CD4-positive, alpha-beta memory T cell (primary cell): Measurements from ENCODE around the gene DR1. TPM values are rescaled to one million over a fixed set of nuclear protein-coding genes. Genes with fewer than 3 reads are reported as not detected.

Experiments
- CTCF ChIA-PET: fragments of 350-600 bp; sonication (Branson Sonifier 250); formaldehyde crosslinking; loops from one replicate; lab custom pipeline; 2021; ENCODE audit warnings: inconsistent platforms; ENCODE audit not compliant: partially characterized antibody; lab: Charles Lee
- POLR2A ChIA-PET: fragments of 350-600 bp; sonication (Branson Sonifier 250); formaldehyde crosslinking; loops from one replicate; lab custom pipeline; 2021; ENCODE audit not compliant: partially characterized antibody; lab: Charles Lee
- DNase-seq, 5 donors: peaks; one replicate each; pipeline versions ENCODE4 v3.0.0 to v3.0.0-alpha.2; 2020 to 2022; ENCODE audit warnings: mixed read lengths in 1 of 5
- H3K27ac ChIP-seq: one replicate; pipeline ENCODE4 v1.7.0; 2013; ENCODE audit warnings: low read depth, low read length
- H3K27me3 ChIP-seq: 2 replicates; pipeline ENCODE4 v1.7.0; 2013; ENCODE audit warnings: mild to moderate bottlenecking, low read length, moderate library complexity; ENCODE audit not compliant: insufficient read depth
- H3K36me3 ChIP-seq: 2 replicates; pipeline ENCODE4 v1.7.0; 2013; ENCODE audit warnings: mild to moderate bottlenecking, low read length, moderate library complexity; ENCODE audit not compliant: insufficient read depth
- H3K4me1 ChIP-seq: 2 replicates; pipeline ENCODE4 v1.7.0; 2013; ENCODE audit warnings: mild to moderate bottlenecking, low read length, moderate library complexity; ENCODE audit not compliant: insufficient read depth
- H3K4me3 ChIP-seq, 2 donors: one replicate each; pipeline ENCODE4 v1.7.0; 2013; ENCODE audit warnings: low read length in 2 of 2, mild to moderate bottlenecking in 1 of 2
- H3K9me3 ChIP-seq, 2 donors: one replicate each; pipeline ENCODE4 v1.7.0; 2013; ENCODE audit warnings: low read length in 2 of 2, control low read depth in 1 of 2; ENCODE audit not compliant: control insufficient read depth in 1 of 2
- H3K27ac Mint-ChIP-seq, 7 donors: one replicate each; pipeline ENCODE4 v1.8.0; 2020 to 2021; ENCODE audit warnings: mixed read lengths in 7 of 7, mild to moderate bottlenecking in 6 of 7, inconsistent platforms in 3 of 7, moderate library complexity in 3 of 7
- H3K27me3 Mint-ChIP-seq, 2 donors: one replicate each; pipeline ENCODE4 v1.8.0; 2020 to 2021; ENCODE audit warnings: mixed read lengths in 2 of 2
- H3K36me3 Mint-ChIP-seq, 2 donors: one replicate each; pipeline ENCODE4 v1.8.0; 2020 to 2021; ENCODE audit warnings: mixed read lengths in 2 of 2, inconsistent platforms in 1 of 2, mild to moderate bottlenecking in 1 of 2
- H3K4me1 Mint-ChIP-seq, 4 donors: one replicate each; pipeline ENCODE4 v1.8.0; 2020 to 2021; ENCODE audit warnings: mixed read lengths in 4 of 4, mild to moderate bottlenecking in 1 of 4
- H3K4me3 Mint-ChIP-seq, 8 donors: one replicate each; pipeline ENCODE4 v1.8.0; 2020 to 2021; ENCODE audit warnings: mixed read lengths in 8 of 8, mild to moderate bottlenecking in 7 of 8, moderate library complexity in 6 of 8, inconsistent platforms in 3 of 8
- H3K9me3 Mint-ChIP-seq, 8 donors: one replicate each; pipeline ENCODE4 v1.8.0; 2020 to 2021; ENCODE audit warnings: mixed read lengths in 8 of 8, mild to moderate bottlenecking in 5 of 8, inconsistent platforms in 3 of 8, moderate library complexity in 1 of 8
- intact Hi-C: fragments of 100-400 bp; cut with micrococcal nuclease; formaldehyde crosslinking; loops from one replicate; pipeline ENCODE4 v1.15.1; 2023
- polyA plus RNA-seq, 2 donors: library from polyadenylated mRNA; unstranded; fragments of 300-500 nt; fragmentation: Illumina TruSeq; gene quantifications; one replicate each; pipeline ENCODE4 v1.2.3, GENCODE V29; 2021
- total RNA-seq, 2 experiments: library from RNA; stranded (reverse); gene quantifications; one replicate each; pipeline ENCODE4 v1.2.3, GENCODE V29; 2021

Gene DR1
- total and polyA plus RNA-seq, 4 experiments from 2014 or later: 64.0 to 71.9 (median 71.8) TPM

DNA sequence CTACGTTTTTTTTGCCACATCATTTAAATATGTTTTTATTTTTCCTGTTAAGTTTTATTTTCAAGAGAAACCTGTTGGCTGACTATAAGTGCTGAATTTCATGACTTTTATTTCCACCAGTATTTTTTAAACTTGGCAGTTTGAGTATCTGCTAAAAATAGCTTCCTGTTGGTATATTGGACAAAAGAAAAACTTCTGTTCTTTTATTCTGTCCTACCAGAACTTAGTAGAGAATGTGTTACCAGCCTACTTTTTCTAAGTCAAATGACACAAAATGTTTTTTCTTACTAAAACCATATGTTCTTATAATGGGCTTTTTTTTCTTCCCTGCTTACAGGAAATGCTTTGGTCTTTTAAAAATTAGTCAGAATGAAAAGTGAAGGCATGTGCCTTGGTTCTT is 7.6 kb downstream of the DR1 start:
- ChIA-PET POLR2A (interaction anchor here (1.6 kb wide), 1 partner anchor 8 kb away, joined by 9 read pairs; the partner anchor contains the start of gene DR1), CTCF (interaction anchor here (1.1 kb wide), 1 partner anchor 49 kb away, joined by 4 read pairs; no protein-coding TSS in a partner anchor)
- Mint-ChIP-seq H3K36me3 (peaks cover 31 to 60% of the 10 kb centered on the region in 2 donors), H3K9me3 (no peaks in the 10 kb centered on the region), H3K4me1 (peaks cover 34 to 73% (median 52%) of the 10 kb centered on the region in 4 donors), H3K27ac (peak overlapping the region in 1 of 7 donors; percentile 81), H3K4me3 (peak overlapping the region in 2 of 8 donors; percentile 24 to 30), H3K27me3 (no peaks in the 10 kb centered on the region)
- H3K36me3 ChIP-seq: peaks cover 18% of the 10 kb centered on the region
- H3K4me3 ChIP-seq: no peak overlapping the region
- intact Hi-C loops: no loop called here
- no peak overlapping the region for H3K27ac ChIP-seq
- no peaks in the 10 kb centered on the region for H3K27me3 ChIP-seq
- no peak for DNase-seq
- H3K9me3 ChIP-seq: no peaks in the 10 kb centered on the region
- peaks cover 87% of the 10 kb centered on the region for H3K4me1 ChIP-seq

DNA sequence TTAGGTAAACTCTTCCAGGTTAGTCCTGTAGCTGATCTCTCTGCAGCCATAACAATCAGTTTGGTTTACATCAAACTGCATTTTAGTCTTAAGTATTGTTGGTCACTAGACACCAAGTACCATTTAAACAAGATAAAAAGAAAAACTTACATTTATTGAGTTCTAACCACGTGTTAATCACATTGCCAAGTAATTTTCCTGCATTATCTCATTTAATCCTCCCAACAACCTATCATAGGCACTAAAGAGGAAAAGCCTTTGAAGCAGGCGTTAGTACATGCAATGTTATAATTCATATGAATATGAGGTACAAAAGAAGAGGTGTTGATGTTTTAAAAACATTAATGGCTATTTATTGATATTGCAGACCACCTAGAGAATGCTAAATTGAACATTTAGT is 9.0 kb downstream of the DR1 start:
- H3K36me3 ChIP-seq: peaks cover 23% of the 10 kb centered on the region
- H3K4me1 ChIP-seq: peaks cover 87% of the 10 kb centered on the region
- Mint-ChIP-seq H3K36me3 (peaks cover 45 to 70% of the 10 kb centered on the region in 2 donors), H3K4me3 (no peak overlapping the region), H3K9me3 (no peaks in the 10 kb centered on the region), H3K27me3 (no peaks in the 10 kb centered on the region), H3K27ac (no peak overlapping the region), H3K4me1 (peaks cover 37 to 72% (median 54%) of the 10 kb centered on the region in 4 donors)
- intact Hi-C loops: no loop called here
- ChIA-PET CTCF (interaction anchor here (1.4 kb wide), 1 partner anchor 50 kb away, joined by 4 read pairs; no protein-coding TSS in a partner anchor), POLR2A (interaction anchor here (1.6 kb wide), 1 partner anchor 9 kb away, joined by 9 read pairs; the partner anchor contains the start of gene DR1)
- no peak overlapping the region for H3K4me3 ChIP-seq
- H3K9me3 ChIP-seq: no peaks in the 10 kb centered on the region
- H3K27ac ChIP-seq: no peak overlapping the region
- H3K27me3 ChIP-seq: no peaks in the 10 kb centered on the region
- DNase-seq: no peak

DNA sequence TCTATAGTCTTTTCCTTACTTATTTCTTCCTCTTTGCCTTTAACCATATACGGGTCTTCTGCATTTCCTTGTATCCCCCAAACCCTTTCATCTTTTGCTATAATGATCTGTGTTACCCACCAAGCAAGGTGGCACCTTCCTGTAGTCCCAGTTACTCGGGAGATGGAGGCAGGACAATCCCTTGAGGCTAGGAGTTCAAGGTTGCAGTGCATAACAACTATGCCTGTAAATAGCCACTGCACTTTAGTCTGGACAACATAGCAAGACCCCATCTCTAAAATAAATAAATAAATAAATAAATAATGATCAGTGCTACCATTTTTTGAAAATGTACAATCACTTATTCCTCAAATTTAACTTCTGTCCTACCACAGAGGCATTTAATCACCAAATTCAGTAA is 11.5 kb downstream of the DR1 start:
- peaks cover 59 to 78% of the 10 kb centered on the region in 2 donors for H3K36me3 Mint-ChIP-seq
- no peak overlapping the region for H3K4me3 ChIP-seq
- H3K36me3 ChIP-seq: peaks cover 28% of the 10 kb centered on the region

DNA sequence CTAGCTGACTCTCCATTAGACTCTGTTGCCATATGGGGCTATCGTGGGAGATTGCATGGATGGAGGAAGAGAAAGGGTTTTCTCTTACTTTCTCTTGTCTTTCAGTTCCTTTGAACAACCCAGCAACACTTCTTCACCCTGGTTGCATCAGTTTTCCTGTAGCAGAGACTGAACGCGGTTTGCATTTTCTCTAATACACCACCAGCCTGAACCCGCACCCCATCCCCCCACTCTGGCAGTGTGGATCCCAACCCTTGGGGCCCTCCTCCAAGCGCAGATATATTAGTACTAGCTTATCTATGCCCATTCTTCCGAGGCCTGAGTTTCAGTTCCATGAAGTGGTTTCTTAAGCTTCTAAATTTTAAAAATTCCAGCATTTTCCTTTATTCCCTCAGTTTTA is 12.6 kb downstream of the DR1 start:
- Histone ChIP-seq H3K9me3 (no peaks in the 10 kb centered on the region), H3K36me3 (peaks cover 29% of the 10 kb centered on the region), H3K4me3 (no peak overlapping the region), H3K4me1 (peaks cover 74% of the 10 kb centered on the region), H3K27ac (no peak overlapping the region), H3K27me3 (no peaks in the 10 kb centered on the region)
- intact Hi-C loops: no loop called here
- ChIA-PET POLR2A (interaction anchor here (1.1 kb wide), 1 partner anchor 280 kb away, joined by 4 read pairs; the partner anchor contains the start of gene MTF2), CTCF (interaction anchor here (3.4 kb wide), 1 partner anchor 54 kb away, joined by 14 read pairs; no protein-coding TSS in a partner anchor)
- no peaks in the 10 kb centered on the region for H3K9me3 Mint-ChIP-seq
- H3K4me1 Mint-ChIP-seq: peaks cover 36 to 71% (median 53%) of the 10 kb centered on the region in 4 donors
- peak overlapping the region in 4 of 8 donors; percentile 1 to 27 (median 19) for H3K4me3 Mint-ChIP-seq
- peaks cover 64 to 78% of the 10 kb centered on the region in 2 donors for H3K36me3 Mint-ChIP-seq
- H3K27ac Mint-ChIP-seq: peak overlapping the region in 4 of 7 donors; percentile 13 to 70 (median 30)
- H3K27me3 Mint-ChIP-seq: no peaks in the 10 kb centered on the region
- no peak for DNase-seq

More for the DNA sequence above, 11.5 kb downstream of the DR1 start:
- Mint-ChIP-seq H3K4me1 (peaks cover 35 to 77% (median 56%) of the 10 kb centered on the region in 4 donors), H3K4me3 (peak overlapping the region in 1 of 8 donors; percentile 2), H3K27me3 (no peaks in the 10 kb centered on the region), H3K27ac (peak overlapping the region in 2 of 7 donors; percentile 5 to 58), H3K9me3 (no peaks in the 10 kb centered on the region)
- intact Hi-C loops: no loop called here
- no peak overlapping the region for H3K27ac ChIP-seq
- peaks cover 85% of the 10 kb centered on the region for H3K4me1 ChIP-seq
- no peaks in the 10 kb centered on the region for H3K27me3 ChIP-seq
- no peaks in the 10 kb centered on the region for H3K9me3 ChIP-seq
- ChIA-PET CTCF (no interaction called here), POLR2A (no interaction called here)
- no peak for DNase-seq

DNA sequence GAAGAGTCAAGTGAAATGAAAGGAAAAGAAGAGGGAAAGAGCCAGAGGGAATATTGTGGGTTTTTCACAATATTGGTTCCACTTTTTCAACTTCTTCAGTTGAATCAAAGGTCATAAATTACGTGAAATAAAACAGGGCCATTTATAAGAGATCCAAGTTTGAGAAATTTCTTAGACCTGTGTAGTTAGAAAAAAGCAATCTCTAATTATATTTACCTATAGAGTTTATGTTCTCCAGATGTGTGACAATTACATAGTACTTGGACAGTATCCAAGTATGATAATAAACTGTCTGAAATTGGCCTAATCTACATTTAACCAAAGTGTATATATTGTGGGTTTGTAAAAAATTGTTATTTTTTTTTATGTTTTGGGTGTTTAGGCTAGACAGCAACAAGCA is 14.4 kb downstream of the DR1 start:
- Histone ChIP-seq H3K4me3 (no peak overlapping the region), H3K27me3 (no peaks in the 10 kb centered on the region), H3K27ac (no peak overlapping the region), H3K36me3 (peaks cover 24% of the 10 kb centered on the region), H3K9me3 (no peaks in the 10 kb centered on the region), H3K4me1 (peaks cover 58% of the 10 kb centered on the region)
- DNase-seq: no peak
- ChIA-PET CTCF (interaction anchor here (3.4 kb wide), 1 partner anchor 56 kb away, joined by 14 read pairs; no protein-coding TSS in a partner anchor), POLR2A (interaction anchor here (1.1 kb wide), 1 partner anchor 15 kb away, joined by 3 read pairs; the partner anchor contains the start of gene DR1)
- peaks cover 72 to 82% of the 10 kb centered on the region in 2 donors for H3K36me3 Mint-ChIP-seq
- H3K27ac Mint-ChIP-seq: peak overlapping the region in 3 of 7 donors; percentile 41 to 51 (median 49)
- peak overlapping the region in 1 of 8 donors; percentile 45 for H3K4me3 Mint-ChIP-seq
- H3K27me3 Mint-ChIP-seq: no peaks in the 10 kb centered on the region
- no peaks in the 10 kb centered on the region for H3K9me3 Mint-ChIP-seq
- peaks cover 34 to 63% (median 49%) of the 10 kb centered on the region in 4 donors for H3K4me1 Mint-ChIP-seq
- intact Hi-C loops: no loop called here

GRCh38 chr1:93362237-93362636 is 16.5 kb downstream of the DR1 start:
- H3K36me3 Mint-ChIP-seq: peaks cover 64 to 80% of the 10 kb centered on the region in 2 donors

GRCh38 chr1:93365813-93366212 is 20.1 kb downstream of the DR1 start:
- no peaks in the 10 kb centered on the region for H3K27me3 Mint-ChIP-seq
- peaks cover 42 to 67% of the 10 kb centered on the region in 2 donors for H3K36me3 Mint-ChIP-seq
- H3K4me3 Mint-ChIP-seq: peak overlapping the region in 1 of 8 donors; percentile 10
- Histone ChIP-seq H3K4me3 (no peak overlapping the region), H3K27me3 (no peaks in the 10 kb centered on the region), H3K36me3 (peaks cover 8% of the 10 kb centered on the region), H3K9me3 (no peaks in the 10 kb centered on the region), H3K27ac (no peak overlapping the region), H3K4me1 (peaks cover 12% of the 10 kb centered on the region)
- POLR2A ChIA-PET: no interaction called here
- H3K27ac Mint-ChIP-seq: no peak overlapping the region
- peaks cover 9 to 18% (median 14%) of the 10 kb centered on the region in 4 donors for H3K4me1 Mint-ChIP-seq
- no peak for DNase-seq
- CTCF ChIA-PET: no interaction called here
- intact Hi-C loops: no loop called here
- peaks cover 0 to 2% (median 0%) of the 10 kb centered on the region in 8 donors for H3K9me3 Mint-ChIP-seq

More at GRCh38 chr1:93362237-93362636, 16.5 kb downstream of the DR1 start:
- Histone ChIP-seq H3K9me3 (no peaks in the 10 kb centered on the region), H3K4me1 (peaks cover 47% of the 10 kb centered on the region), H3K27me3 (no peaks in the 10 kb centered on the region), H3K36me3 (peaks cover 19% of the 10 kb centered on the region), H3K27ac (no peak overlapping the region), H3K4me3 (no peak overlapping the region)
- H3K9me3 Mint-ChIP-seq: no peaks in the 10 kb centered on the region
- POLR2A ChIA-PET: no interaction called here
- CTCF ChIA-PET: no interaction called here
- intact Hi-C loops: no loop called here
- no peak overlapping the region for H3K27ac Mint-ChIP-seq
- no peaks in the 10 kb centered on the region for H3K27me3 Mint-ChIP-seq
- no peak for DNase-seq
- H3K4me3 Mint-ChIP-seq: no peak overlapping the region
- H3K4me1 Mint-ChIP-seq: peaks cover 27 to 54% (median 42%) of the 10 kb centered on the region in 4 donors
